ENCODE results near the gene PLCB1. TPM values are rescaled to one million over a fixed set of nuclear protein-coding genes. Genes with fewer than 3 reads are reported as not detected.

The PLCB1 gene
- polyA plus RNA-seq, 1 experiment = 16.4 TPM

GRCh38 chr20:8724884-8725283 lies 592.8 kb downstream of the PLCB1 start:
- no peak for DNase-seq (ENCODE audit: low read depth, low spot score)
- Histone ChIP-seq H3K9me3 (ENCODE audit: control insufficient read depth, insufficient read depth, low read length) (no peaks in the 10 kb centered on the region), H3K4me3 (ENCODE audit: low read depth, low read length) (no peak overlapping the region), H3K27me3 (ENCODE audit: control insufficient read depth, insufficient read depth, low read length) (no peaks in the 10 kb centered on the region), H3K27ac (ENCODE audit: low read depth, low read length) (no peak overlapping the region)
- no peak for TF ChIP-seq CTCF (IDR thresholded peaks at IDR 0.05; ENCODE audit: low read depth, low read length)
- CTCF ChIA-PET = interaction anchor here (1.7 kb wide), 1 partner anchor 682 kb away, joined by 4 read pairs; no protein-coding TSS in a partner anchor
- POLR2A ChIA-PET = no interaction called here

- TF ChIP-seq CTCF (IDR thresholded peaks at IDR 0.05; ENCODE audit: low read depth, low read length) = no peak
- Histone ChIP-seq H3K27me3 (ENCODE audit: control insufficient read depth, insufficient read depth, low read length) (no peaks in the 10 kb centered on the region), H3K9me3 (ENCODE audit: control insufficient read depth, insufficient read depth, low read length) (no peaks in the 10 kb centered on the region), H3K27ac (ENCODE audit: low read depth, low read length) (no peak overlapping the region), H3K4me3 (ENCODE audit: low read depth, low read length) (no peak overlapping the region)
- no peak for DNase-seq (ENCODE audit: low read depth, low spot score)
- POLR2A ChIA-PET = no interaction called here
- CTCF ChIA-PET = interaction anchor here (1.0 to 1.7 kb wide), 3 partner anchors 683 to 790 kb away, joined by 3 to 4 read pairs (median 4); no protein-coding TSS in a partner anchor
Observed at GRCh38 chr20:8726460-8726859, 594.4 kb downstream of the PLCB1 start.

- Histone ChIP-seq H3K9me3 (ENCODE audit: control insufficient read depth, insufficient read depth, low read length) (no peaks in the 10 kb centered on the region), H3K27me3 (ENCODE audit: control insufficient read depth, insufficient read depth, low read length) (no peaks in the 10 kb centered on the region), H3K4me3 (ENCODE audit: low read depth, low read length) (no peak overlapping the region), H3K27ac (ENCODE audit: low read depth, low read length) (no peak overlapping the region)
- TF ChIP-seq CTCF (IDR thresholded peaks at IDR 0.05; ENCODE audit: low read depth, low read length) = no peak
- DNase-seq (ENCODE audit: low read depth, low spot score) = no peak
- ChIA-PET POLR2A (no interaction called here), CTCF (interaction anchor here (1.0 to 2.8 kb wide), 4 partner anchors 13 to 808 kb away, joined by 3 to 37 read pairs (median 4); no protein-coding TSS in a partner anchor)
Observed at GRCh38 chr20:8735014-8735413, 602.9 kb downstream of the PLCB1 start.

- Histone ChIP-seq H3K9me3 (ENCODE audit: control insufficient read depth, insufficient read depth, low read length) (no peaks in the 10 kb centered on the region), H3K27me3 (ENCODE audit: control insufficient read depth, insufficient read depth, low read length) (no peaks in the 10 kb centered on the region), H3K4me3 (ENCODE audit: low read depth, low read length) (no peak overlapping the region), H3K27ac (ENCODE audit: low read depth, low read length) (no peak overlapping the region)
- ChIA-PET CTCF (interaction anchor here (1.0 to 2.8 kb wide), 3 partner anchors 14 to 658 kb away, joined by 4 to 37 read pairs (median 5); no protein-coding TSS in a partner anchor), POLR2A (no interaction called here)
- no peak for DNase-seq (ENCODE audit: low read depth, low spot score)
- no peak for TF ChIP-seq CTCF (IDR thresholded peaks at IDR 0.05; ENCODE audit: low read depth, low read length)
Observed at GRCh38 chr20:8735674-8736073, 603.6 kb downstream of the PLCB1 start.

- DNase-seq (ENCODE audit: low read depth, low spot score) = no peak
- TF ChIP-seq CTCF (IDR thresholded peaks at IDR 0.05; ENCODE audit: low read depth, low read length) = no peak
- Histone ChIP-seq H3K27ac (ENCODE audit: low read depth, low read length) (no peak overlapping the region), H3K9me3 (ENCODE audit: control insufficient read depth, insufficient read depth, low read length) (no peaks in the 10 kb centered on the region), H3K4me3 (ENCODE audit: low read depth, low read length) (no peak overlapping the region), H3K27me3 (ENCODE audit: control insufficient read depth, insufficient read depth, low read length) (no peaks in the 10 kb centered on the region)
- ChIA-PET CTCF (no interaction called here), POLR2A (interaction anchor here (0.5 kb wide), 1 partner anchor 16 kb away, joined by 4 read pairs; no protein-coding TSS in a partner anchor)
Observed at GRCh38 chr20:8740265-8740664, 608.2 kb downstream of the PLCB1 start.

Measured in AG04450 (cell line).